Sigmoid colon (tissue), 7 donors: ENCODE measurements around the gene TBC1D22A. TPM values are rescaled to one million over a fixed set of nuclear protein-coding genes. Genes with fewer than 3 reads are reported as not detected.

ENCODE experiments used
- DNase-seq: peaks from one replicate; pipeline ENCODE4 v3.0.0-alpha.2; 2019
- H3K27ac ChIP-seq, 4 donors: fragments of 200-600 bp; sonication (generic); one replicate each; pipeline ENCODE4 v1.5.1; 2016 to 2019; ENCODE audit warnings: mild to moderate bottlenecking in 1 of 4
- H3K27me3 ChIP-seq, 3 donors: fragments of 200-600 bp; sonication (generic); one replicate each; pipeline ENCODE4 v1.5.1; 2019; ENCODE audit warnings: mild to moderate bottlenecking in 1 of 3
- H3K36me3 ChIP-seq, 4 donors: fragments of 200-600 bp; sonication (generic); one replicate each; pipeline ENCODE4 v1.5.1; 2016 to 2019
- H3K4me1 ChIP-seq, 4 donors: fragments of 200-600 bp; sonication (generic); one replicate each; pipeline ENCODE4 v1.5.1; 2017 to 2019
- H3K4me3 ChIP-seq, 4 donors: fragments of 200-600 bp; sonication (generic); one replicate each; pipeline ENCODE4 v1.5.1; 2017 to 2019; ENCODE audit warnings: mild to moderate bottlenecking in 2 of 4, moderate library complexity in 1 of 4
- H3K9me3 ChIP-seq, 4 donors: fragments of 200-600 bp in 3 of 4; sonication (generic) in 3 of 4; one replicate each; pipeline versions ENCODE4 v1.5.1 to v1.6.1; 2013 to 2019
- CTCF ChIP-seq, 4 experiments: fragments of 450-650 bp in 3 of 4; fragments of 200-600 bp in 1 of 4; IDR thresholded peaks; one replicate each; pipeline ENCODE4 v1.5.1; 2016 to 2019; ENCODE audit warnings: antibody characterized with exemption in 4 of 4, mild to moderate bottlenecking in 3 of 4, moderate library complexity in 2 of 4
- EP300 ChIP-seq, 4 donors: sonication (generic); formaldehyde crosslinking; IDR thresholded peaks; one replicate each; pipeline ENCODE4 v1.6.1; 2017; ENCODE audit warnings: antibody characterized with exemption in 4 of 4
- POLR2A ChIP-seq, 2 donors: fragments of 450-650 bp; IDR thresholded peaks; one replicate each; pipeline ENCODE4 v1.6.1; 2016; ENCODE audit warnings: antibody characterized with exemption in 2 of 2, mild to moderate bottlenecking in 2 of 2, moderate library complexity in 2 of 2
- POLR2AphosphoS5 ChIP-seq, 4 donors: sonication (generic); formaldehyde crosslinking; IDR thresholded peaks; one replicate each; pipeline ENCODE4 v1.6.1; 2017; ENCODE audit warnings: antibody characterized with exemption in 4 of 4
- WGBS, 2 donors: extraction: QIAGEN DNeasy Blood & Tissue Kit; methylation state at CpG; one replicate each; pipeline ENCODE4 v1.1.7; 2013; 5-methylcytosine and 5-hydroxymethylcytosine counted together
- intact Hi-C: fragments of 100-400 bp; cut with DNase I; formaldehyde crosslinking; loops from one replicate; pipeline ENCODE4 v1.15.1; 2023
- polyA plus RNA-seq, 3 donors: library from polyadenylated mRNA; stranded (reverse); fragments of 200-250 nt; gene quantifications; one replicate each; pipeline ENCODE4 v1.2.3, GENCODE V29; 2013
- total RNA-seq, 4 donors: library from RNA; depleted of rRNA; stranded (reverse); fragments of >200 nt; gene quantifications; one replicate each; pipeline ENCODE4 v1.1.0, GENCODE V29; 2016
- donor health status: healthy with polysubstance abuse.
- donor health status: Bipolar disorder and iron deficiency.
- donor health status: healthy.

Gene TBC1D22A
- total and polyA plus RNA-seq, 7 donors, result 13.6 to 34.6 (median 14.3) TPM

DNA sequence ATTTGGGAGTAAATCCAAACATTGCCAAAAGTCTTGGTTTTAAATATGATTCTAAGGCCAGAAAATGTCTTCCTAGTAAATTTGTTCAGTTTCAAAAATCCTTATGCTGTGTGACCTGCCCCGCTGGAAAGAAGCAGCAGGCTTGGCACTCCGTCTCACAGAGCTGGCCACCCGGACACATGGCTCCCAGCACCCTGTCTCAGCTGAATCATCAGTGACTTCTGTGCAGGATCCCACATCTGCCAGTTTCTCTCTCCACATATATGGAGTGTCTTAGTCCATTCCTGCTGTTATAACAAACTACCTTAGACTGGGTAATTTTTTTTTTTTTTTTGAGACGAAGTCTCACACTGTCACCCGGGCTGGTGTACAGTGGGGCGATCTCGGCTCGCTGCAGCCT is 356.7 kb downstream of the TBC1D22A start:
- DNase-seq, result no peak
- 87 to 96% methylated on average over 8 of the region's 8 CpGs for WGBS, 2 donors

GRCh38 chr22:47120399-47120798 is 357.9 kb downstream of the TBC1D22A start:
- no peak overlapping the region for H3K27ac ChIP-seq
- H3K27me3 ChIP-seq, result no peaks in the 10 kb centered on the region
- TF ChIP-seq POLR2AphosphoS5 (IDR thresholded peaks at IDR 0.05) (no peak), EP300 (IDR thresholded peaks at IDR 0.05) (no peak), POLR2A (IDR thresholded peaks at IDR 0.05) (no peak), CTCF (IDR thresholded peaks at IDR 0.05) (no peak)
- no peaks in the 10 kb centered on the region for H3K4me1 ChIP-seq
- no peaks in the 10 kb centered on the region for H3K9me3 ChIP-seq
- intact Hi-C loops, result no loop called here
- H3K4me3 ChIP-seq, result no peak overlapping the region
- DNase-seq, result no peak
- no peaks in the 10 kb centered on the region for H3K36me3 ChIP-seq
- 95 to 99% methylated on average over 2 of the region's 2 CpGs for WGBS, 2 donors

More for the DNA sequence above, 356.7 kb downstream of the TBC1D22A start:
- intact Hi-C loops, result loop anchor here (10.0 kb wide), 1 partner anchor 1166 kb away; no protein-coding TSS in a partner anchor
- TF ChIP-seq CTCF (IDR thresholded peaks at IDR 0.05), result no peak
- no peak for TF ChIP-seq POLR2AphosphoS5 (IDR thresholded peaks at IDR 0.05)
- TF ChIP-seq EP300 (IDR thresholded peaks at IDR 0.05), result no peak
- TF ChIP-seq POLR2A (IDR thresholded peaks at IDR 0.05), result no peak
- Histone ChIP-seq H3K4me1 (no peaks in the 10 kb centered on the region), H3K36me3 (no peaks in the 10 kb centered on the region), H3K27ac (no peak overlapping the region), H3K27me3 (no peaks in the 10 kb centered on the region), H3K9me3 (no peaks in the 10 kb centered on the region), H3K4me3 (no peak overlapping the region)

DNA sequence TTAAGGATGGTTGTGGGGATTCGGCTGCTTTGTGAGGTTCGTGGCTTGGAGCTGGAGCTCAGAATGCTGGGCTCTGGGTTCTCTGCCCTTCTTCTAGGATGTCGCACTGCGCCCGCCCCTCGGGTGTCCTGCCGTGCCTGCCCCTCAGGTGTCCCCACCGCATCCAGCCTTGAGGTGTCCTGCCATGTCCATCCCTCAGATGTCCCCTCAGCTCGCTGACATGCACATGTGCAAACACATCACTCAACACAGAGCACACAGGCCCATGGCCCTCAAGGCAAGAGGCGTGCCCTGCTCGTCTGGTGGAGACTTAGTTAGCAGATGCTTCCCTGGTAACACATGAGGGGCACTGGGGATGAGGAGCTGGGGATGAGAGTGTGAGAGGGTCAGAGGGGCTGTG is 359.3 kb downstream of the TBC1D22A start:
- H3K36me3 ChIP-seq, result no peaks in the 10 kb centered on the region
- DNase-seq, result no peak
- no peaks in the 10 kb centered on the region for H3K27me3 ChIP-seq
- H3K4me1 ChIP-seq, result no peaks in the 10 kb centered on the region
- WGBS, 2 donors, result 98% methylated on average over 11 of the region's 11 CpGs
- no peaks in the 10 kb centered on the region for H3K9me3 ChIP-seq
- H3K27ac ChIP-seq, result no peak overlapping the region
- intact Hi-C loops, result no loop called here
- TF ChIP-seq EP300 (IDR thresholded peaks at IDR 0.05), result no peak
- no peak for TF ChIP-seq POLR2AphosphoS5 (IDR thresholded peaks at IDR 0.05)
- no peak for TF ChIP-seq POLR2A (IDR thresholded peaks at IDR 0.05)
- no peak for TF ChIP-seq CTCF (IDR thresholded peaks at IDR 0.05)
- no peak overlapping the region for H3K4me3 ChIP-seq

DNA sequence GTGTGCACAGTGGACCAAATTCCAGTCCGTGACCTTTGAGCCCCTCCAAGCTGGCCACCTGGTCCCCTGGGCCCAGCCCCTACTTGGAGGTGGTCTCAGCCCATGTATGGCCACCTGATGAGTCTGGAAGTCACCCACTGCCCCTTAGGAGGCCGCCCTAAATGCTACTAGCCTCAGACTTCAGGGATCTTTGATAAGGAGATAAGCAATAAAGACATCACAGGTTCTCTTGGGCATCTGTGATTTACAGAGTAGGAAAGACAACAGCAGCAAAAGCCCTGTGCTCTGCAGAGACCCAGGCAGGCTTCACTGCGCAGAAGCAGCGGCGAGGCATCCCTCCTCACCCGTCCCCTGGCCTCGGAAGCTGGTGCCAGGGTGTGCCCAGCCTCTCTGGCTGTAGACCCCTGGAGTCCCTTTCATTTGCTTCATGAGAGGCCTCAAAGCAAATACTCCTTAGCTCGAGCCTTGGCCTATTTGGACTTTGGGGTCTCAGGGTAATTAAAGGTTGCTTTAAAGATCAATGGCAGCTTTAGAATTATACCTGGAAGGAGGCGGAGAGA is 360.1 kb downstream of the TBC1D22A start:
- H3K27me3 ChIP-seq, result no peaks in the 10 kb centered on the region
- no peak overlapping the region for H3K27ac ChIP-seq
- DNase-seq, result no peak
- H3K36me3 ChIP-seq, result no peaks in the 10 kb centered on the region
- TF ChIP-seq POLR2A (IDR thresholded peaks at IDR 0.05) (no peak), CTCF (IDR thresholded peaks at IDR 0.05) (no peak), POLR2AphosphoS5 (IDR thresholded peaks at IDR 0.05) (no peak), EP300 (IDR thresholded peaks at IDR 0.05) (no peak)
- WGBS, 2 donors, result 91 to 97% methylated on average over 9 of the region's 9 CpGs
- H3K9me3 ChIP-seq, result no peaks in the 10 kb centered on the region
- intact Hi-C loops, result no loop called here
- no peaks in the 10 kb centered on the region for H3K4me1 ChIP-seq
- no peak overlapping the region for H3K4me3 ChIP-seq
